ENCODE measurements around the gene TAF3. TPM values are rescaled to one million over a fixed set of nuclear protein-coding genes. Genes with fewer than 3 reads are reported as not detected.
A peak's percentile ranks its signal among the peaks of the same experiment; 100 is the strongest.
"Not testable (repeated sequence)": the region's sequence is repeated elsewhere in the genome, so short reads cannot be mapped to it uniquely, and the experiment has no call there.

Gene TAF3
- total RNA-seq, 1 donor from 2014 or later: 2.0 TPM

- DNase-seq: no peak
These were observed 7.3 kb upstream of the TAF3 start for GRCh38 chr10:7811000-7811399.

- not testable (repeated sequence) for DNase-seq
These were observed 6.6 kb upstream of the TAF3 start for GRCh38 chr10:7811743-7812142.

- no peak for DNase-seq
These were observed 4.8 kb upstream of the TAF3 start for GRCh38 chr10:7813481-7813880.

- no peak for DNase-seq
These were observed 729 bp upstream of the TAF3 start for GRCh38 chr10:7817576-7817975.

GRCh38 chr10:7817984-7818294 is 366 bp upstream of the TAF3 start:
- DNase-seq: no peak

GRCh38 chr10:7819121-7819460 is 786 bp downstream of the TAF3 start:
- peak; percentile 67 for DNase-seq

- DNase-seq: peak; percentile 71
These were observed 5.9 kb downstream of the TAF3 start for GRCh38 chr10:7824251-7824650.

GRCh38 chr10:7826971-7827370 is 8.7 kb downstream of the TAF3 start:
- peak; percentile 23 for DNase-seq

GRCh38 chr10:7829289-7829834 is 11.1 kb downstream of the TAF3 start:
- no peak for DNase-seq

- DNase-seq: no peak
These were observed 13.8 kb downstream of the TAF3 start for GRCh38 chr10:7832060-7832459.

GRCh38 chr10:7833210-7833609 is 14.9 kb downstream of the TAF3 start:
- no peak for DNase-seq

- DNase-seq: no peak
These were observed 16.0 kb downstream of the TAF3 start for GRCh38 chr10:7834262-7834661.

GRCh38 chr10:7836571-7836970 is 18.3 kb downstream of the TAF3 start:
- DNase-seq: no peak

GRCh38 chr10:7846591-7846990 is 28.3 kb downstream of the TAF3 start:
- DNase-seq: no peak

GRCh38 chr10:7853226-7853842 is 35.0 kb downstream of the TAF3 start:
- DNase-seq: no peak

- no peak for DNase-seq
These were observed 35.6 kb downstream of the TAF3 start for GRCh38 chr10:7853890-7854289.

- no peak for DNase-seq
These were observed 36.9 kb downstream of the TAF3 start for GRCh38 chr10:7855205-7855604.

GRCh38 chr10:7856678-7857077 is 38.4 kb downstream of the TAF3 start:
- no peak for DNase-seq

GRCh38 chr10:7857262-7857661 is 39.0 kb downstream of the TAF3 start:
- DNase-seq: peak; percentile 23

- no peak for DNase-seq
These were observed 43.3 kb downstream of the TAF3 start for GRCh38 chr10:7861509-7862120.

- DNase-seq: no peak
These were observed 43.8 kb downstream of the TAF3 start for GRCh38 chr10:7862121-7862514.

GRCh38 chr10:7866176-7866575 is 47.9 kb downstream of the TAF3 start:
- no peak for DNase-seq

GRCh38 chr10:7872041-7872442 is 53.7 kb downstream of the TAF3 start:
- DNase-seq: peak; percentile 45

GRCh38 chr10:7874864-7875263 is 56.6 kb downstream of the TAF3 start:
- DNase-seq: no peak

Data from dermis blood vessel endothelial cell (primary cell).